Activated naive CD8-positive, alpha-beta T cell treated with anti-CD3 and anti-CD28 coated beads, Interleukin-2, amount 10 ng/mL, durations not matched to agents 7 days and 5 days (primary cell): ENCODE results near the gene KIF4B. TPM values are rescaled to one million over a fixed set of nuclear protein-coding genes. Genes with fewer than 3 reads are reported as not detected.
"Not testable (repeated sequence)": the region's sequence is repeated elsewhere in the genome, so short reads cannot be mapped to it uniquely, and the experiment has no call there.

Experiments used
- ATAC-seq: fragments of 150-1000 bp; cut with Tn5 transposase; one replicate; pipeline ENCODE4 v1.10.0; 2021; ENCODE audit warnings: low read depth, moderate library complexity
- POLR2A ChIA-PET: fragments of 350-600 bp; sonication (Branson Sonifier 250); formaldehyde crosslinking; loops from one replicate; lab custom pipeline; 2021; ENCODE audit warnings: antibody characterized with exemption; lab: Charles Lee
- DNase-seq: peaks from one replicate; pipeline ENCODE4 v3.0.0; 2021
- H3K27ac Mint-ChIP-seq: one replicate; pipeline ENCODE4 v1.8.0; 2022; ENCODE audit warnings: mild to moderate bottlenecking, mixed read lengths
- H3K27me3 Mint-ChIP-seq: one replicate; pipeline ENCODE4 v1.8.0; 2022; ENCODE audit warnings: mild to moderate bottlenecking, moderate library complexity, mixed read lengths
- H3K36me3 Mint-ChIP-seq: one replicate; pipeline ENCODE4 v1.8.0; 2021; ENCODE audit warnings: mild to moderate bottlenecking, mixed read lengths
- H3K4me1 Mint-ChIP-seq: one replicate; pipeline ENCODE4 v1.8.0; 2021; ENCODE audit warnings: mixed read lengths
- H3K4me3 Mint-ChIP-seq: one replicate; pipeline ENCODE4 v1.8.0; 2022; ENCODE audit warnings: mild to moderate bottlenecking, moderate library complexity, mixed read lengths
- H3K9me3 Mint-ChIP-seq: one replicate; pipeline ENCODE4 v1.8.0; 2021; ENCODE audit warnings: mixed read lengths
- total RNA-seq, 2 experiments: library from RNA; stranded (reverse); gene quantifications; one replicate each; pipeline ENCODE4 v1.2.3, GENCODE V29; 2021

KIF4B gene
- total RNA-seq, 2 experiments from 2014 or later: not detected

GRCh38 chr5:155019601-155020226 is 6.2 kb downstream of the KIF4B start:
- Mint-ChIP-seq H3K4me1 (no peaks in the 10 kb centered on the region), H3K27me3 (peaks cover 9% of the 10 kb centered on the region), H3K36me3 (no peaks in the 10 kb centered on the region), H3K9me3 (no peaks in the 10 kb centered on the region), H3K4me3 (no peak overlapping the region), H3K27ac (no peak overlapping the region)
- POLR2A ChIA-PET: no interaction called here
- DNase-seq (no peak), ATAC-seq (no peak)

GRCh38 chr5:155021842-155022241 is 8.3 kb downstream of the KIF4B start:
- no peak for DNase-seq
- Mint-ChIP-seq H3K27me3 (peaks cover 7% of the 10 kb centered on the region), H3K9me3 (no peaks in the 10 kb centered on the region), H3K36me3 (no peaks in the 10 kb centered on the region), H3K4me1 (no peaks in the 10 kb centered on the region), H3K4me3 (no peak overlapping the region), H3K27ac (no peak overlapping the region)
- POLR2A ChIA-PET: no interaction called here
- ATAC-seq: no peak

GRCh38 chr5:155023320-155023719 is 9.8 kb downstream of the KIF4B start:
- H3K27ac Mint-ChIP-seq: no peak overlapping the region
- H3K27me3 Mint-ChIP-seq: peaks cover 7% of the 10 kb centered on the region
- ATAC-seq (no peak), DNase-seq (no peak)
- H3K4me3 Mint-ChIP-seq: no peak overlapping the region
- no peaks in the 10 kb centered on the region for H3K36me3 Mint-ChIP-seq
- H3K9me3 Mint-ChIP-seq: peaks cover 3% of the 10 kb centered on the region
- POLR2A ChIA-PET: no interaction called here
- no peaks in the 10 kb centered on the region for H3K4me1 Mint-ChIP-seq

- no peaks in the 10 kb centered on the region for H3K36me3 Mint-ChIP-seq
- peaks cover 3% of the 10 kb centered on the region for H3K27me3 Mint-ChIP-seq
- no peak for ATAC-seq
- H3K4me3 Mint-ChIP-seq: no peak overlapping the region
- no peaks in the 10 kb centered on the region for H3K4me1 Mint-ChIP-seq
- no peak overlapping the region for H3K27ac Mint-ChIP-seq
- peaks cover 6% of the 10 kb centered on the region for H3K9me3 Mint-ChIP-seq
- DNase-seq: no peak
- POLR2A ChIA-PET: no interaction called here
Observed at GRCh38 chr5:155024015-155024414, 10.5 kb downstream of the KIF4B start.

GRCh38 chr5:155025895-155026294 is 12.3 kb downstream of the KIF4B start:
- no peak for ATAC-seq

GRCh38 chr5:155027993-155028629 is 14.6 kb downstream of the KIF4B start:
- ATAC-seq (no peak), DNase-seq (no peak)
- POLR2A ChIA-PET: no interaction called here
- Mint-ChIP-seq H3K27me3 (peaks cover 3% of the 10 kb centered on the region), H3K4me1 (no peaks in the 10 kb centered on the region), H3K4me3 (no peak overlapping the region), H3K36me3 (no peaks in the 10 kb centered on the region), H3K9me3 (peaks cover 6% of the 10 kb centered on the region), H3K27ac (no peak overlapping the region)

More at GRCh38 chr5:155025895-155026294, 12.3 kb downstream of the KIF4B start:
- DNase-seq: no peak
- POLR2A ChIA-PET: no interaction called here
- Mint-ChIP-seq H3K36me3 (no peaks in the 10 kb centered on the region), H3K4me3 (no peak overlapping the region), H3K9me3 (peaks cover 6% of the 10 kb centered on the region), H3K27me3 (peaks cover 3% of the 10 kb centered on the region), H3K27ac (no peak overlapping the region), H3K4me1 (no peaks in the 10 kb centered on the region)

- DNase-seq (no peak), ATAC-seq (no peak)
- no peaks in the 10 kb centered on the region for H3K36me3 Mint-ChIP-seq
- peaks cover 4% of the 10 kb centered on the region for H3K27me3 Mint-ChIP-seq
- H3K9me3 Mint-ChIP-seq: peaks cover 6% of the 10 kb centered on the region
- H3K27ac Mint-ChIP-seq: no peak overlapping the region
- H3K4me3 Mint-ChIP-seq: no peak overlapping the region
- H3K4me1 Mint-ChIP-seq: no peaks in the 10 kb centered on the region
- POLR2A ChIA-PET: interaction anchor here (0.6 kb wide), 2 partner anchors 25 to 1331 kb away, joined by 3 to 4 read pairs; no protein-coding TSS in a partner anchor
Observed at GRCh38 chr5:155029240-155029639, 15.7 kb downstream of the KIF4B start.

- POLR2A ChIA-PET, H3K4me1 Mint-ChIP-seq, DNase-seq, H3K27ac Mint-ChIP-seq, H3K36me3 Mint-ChIP-seq, H3K4me3 Mint-ChIP-seq, H3K9me3 Mint-ChIP-seq, ATAC-seq: not testable (repeated sequence)
- peaks cover 18% of the 10 kb centered on the region for H3K27me3 Mint-ChIP-seq
Observed at GRCh38 chr5:155034145-155034744, 20.7 kb downstream of the KIF4B start.

- H3K4me1 Mint-ChIP-seq, H3K4me3 Mint-ChIP-seq, H3K27ac Mint-ChIP-seq, POLR2A ChIA-PET, DNase-seq, ATAC-seq, H3K36me3 Mint-ChIP-seq, H3K9me3 Mint-ChIP-seq: not testable (repeated sequence)
- H3K27me3 Mint-ChIP-seq: peaks cover 18% of the 10 kb centered on the region
Observed at GRCh38 chr5:155035087-155035486, 21.5 kb downstream of the KIF4B start.

GRCh38 chr5:155040984-155041653 is 27.6 kb downstream of the KIF4B start:
- POLR2A ChIA-PET: no interaction called here
- Mint-ChIP-seq H3K4me3 (no peak overlapping the region), H3K9me3 (no peaks in the 10 kb centered on the region), H3K27ac (no peak overlapping the region), H3K27me3 (peaks cover 10% of the 10 kb centered on the region), H3K36me3 (no peaks in the 10 kb centered on the region), H3K4me1 (no peaks in the 10 kb centered on the region)
- ATAC-seq: no peak
- DNase-seq: no peak

- no peak for ATAC-seq
Observed at GRCh38 chr5:155044591-155044990, 31.0 kb downstream of the KIF4B start.

GRCh38 chr5:155046591-155046990 is 33.0 kb downstream of the KIF4B start:
- DNase-seq (no peak), ATAC-seq (no peak)
- Mint-ChIP-seq H3K4me1 (no peaks in the 10 kb centered on the region), H3K9me3 (no peaks in the 10 kb centered on the region), H3K27me3 (peaks cover 1% of the 10 kb centered on the region), H3K4me3 (no peak overlapping the region), H3K27ac (no peak overlapping the region), H3K36me3 (no peaks in the 10 kb centered on the region)
- POLR2A ChIA-PET: no interaction called here

More at GRCh38 chr5:155044591-155044990, 31.0 kb downstream of the KIF4B start:
- Mint-ChIP-seq H3K9me3 (no peaks in the 10 kb centered on the region), H3K4me1 (no peaks in the 10 kb centered on the region), H3K27ac (no peak overlapping the region), H3K4me3 (no peak overlapping the region), H3K27me3 (peaks cover 5% of the 10 kb centered on the region), H3K36me3 (no peaks in the 10 kb centered on the region)
- POLR2A ChIA-PET: no interaction called here
- DNase-seq: no peak

GRCh38 chr5:155047818-155048217 is 34.3 kb downstream of the KIF4B start:
- no peak for DNase-seq
- no peak overlapping the region for H3K4me3 Mint-ChIP-seq
- no peak overlapping the region for H3K27ac Mint-ChIP-seq
- H3K36me3 Mint-ChIP-seq: no peaks in the 10 kb centered on the region
- POLR2A ChIA-PET: no interaction called here
- no peak for ATAC-seq
- H3K9me3 Mint-ChIP-seq: no peaks in the 10 kb centered on the region
- H3K4me1 Mint-ChIP-seq: no peaks in the 10 kb centered on the region
- H3K27me3 Mint-ChIP-seq: peaks cover 4% of the 10 kb centered on the region
